DND-41 (cell line): ENCODE data around the gene SCLT1.

Experiments used
- ATAC-seq: fragments of 200-7000 bp; cut with Tn5 transposase; 3 replicates; pipeline ENCODE4 v1.9.1; 2021; ENCODE audit warnings: low read depth; ENCODE audit not compliant: insufficient read depth
- DNase-seq: peaks from one replicate; pipeline ENCODE4 v3.0.0-alpha.2; 2020
- H2AFZ ChIP-seq: 2 replicates; pipeline ENCODE4 v1.6.0; 2012; ENCODE audit warnings: low read depth, low read length
- H3K27ac ChIP-seq: 2 replicates; pipeline ENCODE4 v1.5.1; 2012; ENCODE audit warnings: low read length, inconsistent platforms
- H3K27me3 ChIP-seq: fragments of 200-600 bp; sonication (generic); 2 replicates; pipeline ENCODE4 v1.6.0; 2012; ENCODE audit warnings: low read length, mild to moderate bottlenecking, inconsistent platforms; ENCODE audit not compliant: insufficient read depth, poor library complexity
- H3K36me3 ChIP-seq: 2 replicates; pipeline ENCODE4 v1.5.1; 2012; ENCODE audit warnings: low read length, inconsistent platforms; ENCODE audit not compliant: insufficient read depth
- H3K4me1 ChIP-seq: 2 replicates; pipeline ENCODE4 v1.5.1; 2012; ENCODE audit warnings: mild to moderate bottlenecking, low read length; ENCODE audit not compliant: insufficient read depth
- H3K4me2 ChIP-seq: 2 replicates; pipeline ENCODE4 v1.6.0; 2012; ENCODE audit warnings: mild to moderate bottlenecking, moderate library complexity, low read length, inconsistent platforms; ENCODE audit not compliant: insufficient read depth
- H3K4me3 ChIP-seq, 2 experiments: fragments of 200-600 bp in 1 of 2; shearing (Covaris generic) in 1 of 2; 2 replicates each; pipeline ENCODE4 v1.5.1; 2012 to 2016; ENCODE audit warnings: inconsistent platforms in 2 of 2, low read length in 2 of 2, mild to moderate bottlenecking in 2 of 2, low read depth in 1 of 2, moderate library complexity in 1 of 2
- H3K79me2 ChIP-seq: 2 replicates; pipeline ENCODE4 v1.6.0; 2012; ENCODE audit warnings: low read length, inconsistent platforms; ENCODE audit not compliant: insufficient read depth
- H3K9ac ChIP-seq: 2 replicates; pipeline ENCODE4 v1.6.0; 2012; ENCODE audit warnings: low read depth, mild to moderate bottlenecking, inconsistent platforms, low read length, moderate library complexity
- H3K9me3 ChIP-seq: 2 replicates; pipeline ENCODE4 v1.5.1; 2012; ENCODE audit warnings: low read length, moderate library complexity, mild to moderate bottlenecking, inconsistent platforms; ENCODE audit not compliant: insufficient read depth, severe bottlenecking
- H4K20me1 ChIP-seq: 2 replicates; pipeline ENCODE4 v1.6.0; 2012; ENCODE audit warnings: low read length; ENCODE audit not compliant: insufficient read depth
- EZH2 ChIP-seq: IDR thresholded peaks from 3 replicates; pipeline ENCODE4 v1.6.1; 2012; ENCODE audit warnings: borderline replicate concordance, low read depth, mild to moderate bottlenecking, moderate library complexity, low read length, inconsistent platforms; ENCODE audit not compliant: severe bottlenecking
- TF ChIP-seq, protein P1 (sequence below): IDR thresholded peaks from 2 replicates; pipeline ENCODE4 v1.5.1; 2012; ENCODE audit warnings: borderline replicate concordance, low read length, moderate library complexity, mild to moderate bottlenecking; ENCODE audit not compliant: poor library complexity, severe bottlenecking; ENCODE audit errors: extremely low read depth

SCLT1 gene

DNA sequence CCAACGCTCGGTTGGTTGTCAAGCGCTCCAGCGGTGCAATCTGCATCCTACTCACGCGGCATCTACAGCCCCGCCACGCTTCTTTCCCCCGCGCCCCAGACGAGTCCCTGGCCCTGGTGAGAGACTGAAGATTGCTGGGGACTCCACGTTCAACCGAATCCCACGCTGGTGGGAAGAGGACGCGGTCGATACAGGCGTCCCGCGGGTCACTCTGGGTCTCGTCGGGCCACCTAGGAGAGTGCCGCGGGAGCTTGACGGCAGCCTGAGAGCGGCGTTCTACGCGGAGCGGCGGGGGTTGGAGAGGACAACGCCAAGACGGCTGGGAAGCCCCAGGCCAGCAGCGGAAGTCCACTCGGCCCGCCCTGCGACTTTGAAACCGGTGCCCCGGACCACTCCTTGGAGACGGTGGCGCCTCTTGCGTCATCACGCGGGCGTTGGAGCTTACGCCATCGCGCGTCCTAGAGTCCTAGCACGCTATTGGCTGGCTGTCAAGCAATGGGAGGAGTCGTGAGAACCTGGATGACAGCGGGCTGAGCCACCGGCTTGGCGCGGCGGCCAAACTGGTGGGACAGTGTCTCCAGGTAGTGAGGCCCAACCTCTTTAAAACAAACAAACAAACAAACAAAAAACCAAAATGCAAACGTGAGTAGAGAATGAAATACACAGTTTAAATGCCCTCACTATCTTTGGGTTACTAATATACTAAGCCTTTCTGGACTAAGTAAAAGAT, at the start of gene SCLT1:
TSS of gene SCLT1 (minus strand) at position 349 of the 730 bp plus-strand sequence. CDS start 436 bp downstream, outside the sequence.
- Histone ChIP-seq H3K36me3 (peaks cover 3% of the 10 kb centered on the region; the same call in 1 of the 2 replicates), H3K9me3 (no peaks in the 10 kb centered on the region), H3K4me2 (peak within 1 kb of the TSS; percentile 78), H3K9ac (peak within 1 kb of the TSS; percentile 97), H4K20me1 (peaks cover 8% of the 10 kb centered on the region; the same call in 1 of the 2 replicates), H3K4me3 (peak within 1 kb of the TSS; percentile 82 to 95), H3K27me3 (no peaks in the 10 kb centered on the region), H3K4me1 (peaks cover 69% of the 10 kb centered on the region), H3K79me2 (peaks cover 88% of the 10 kb centered on the region), H3K27ac (peak within 1 kb of the TSS; percentile 98), H2AFZ (peak within 1 kb of the TSS; percentile 99)
- peak; percentile 90 for ATAC-seq
- TF ChIP-seq EZH2: no peak
- TF ChIP-seq, protein P1, sequence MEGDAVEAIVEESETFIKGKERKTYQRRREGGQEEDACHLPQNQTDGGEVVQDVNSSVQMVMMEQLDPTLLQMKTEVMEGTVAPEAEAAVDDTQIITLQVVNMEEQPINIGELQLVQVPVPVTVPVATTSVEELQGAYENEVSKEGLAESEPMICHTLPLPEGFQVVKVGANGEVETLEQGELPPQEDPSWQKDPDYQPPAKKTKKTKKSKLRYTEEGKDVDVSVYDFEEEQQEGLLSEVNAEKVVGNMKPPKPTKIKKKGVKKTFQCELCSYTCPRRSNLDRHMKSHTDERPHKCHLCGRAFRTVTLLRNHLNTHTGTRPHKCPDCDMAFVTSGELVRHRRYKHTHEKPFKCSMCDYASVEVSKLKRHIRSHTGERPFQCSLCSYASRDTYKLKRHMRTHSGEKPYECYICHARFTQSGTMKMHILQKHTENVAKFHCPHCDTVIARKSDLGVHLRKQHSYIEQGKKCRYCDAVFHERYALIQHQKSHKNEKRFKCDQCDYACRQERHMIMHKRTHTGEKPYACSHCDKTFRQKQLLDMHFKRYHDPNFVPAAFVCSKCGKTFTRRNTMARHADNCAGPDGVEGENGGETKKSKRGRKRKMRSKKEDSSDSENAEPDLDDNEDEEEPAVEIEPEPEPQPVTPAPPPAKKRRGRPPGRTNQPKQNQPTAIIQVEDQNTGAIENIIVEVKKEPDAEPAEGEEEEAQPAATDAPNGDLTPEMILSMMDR: no peak
- peak; percentile 95 for DNase-seq

DNA sequence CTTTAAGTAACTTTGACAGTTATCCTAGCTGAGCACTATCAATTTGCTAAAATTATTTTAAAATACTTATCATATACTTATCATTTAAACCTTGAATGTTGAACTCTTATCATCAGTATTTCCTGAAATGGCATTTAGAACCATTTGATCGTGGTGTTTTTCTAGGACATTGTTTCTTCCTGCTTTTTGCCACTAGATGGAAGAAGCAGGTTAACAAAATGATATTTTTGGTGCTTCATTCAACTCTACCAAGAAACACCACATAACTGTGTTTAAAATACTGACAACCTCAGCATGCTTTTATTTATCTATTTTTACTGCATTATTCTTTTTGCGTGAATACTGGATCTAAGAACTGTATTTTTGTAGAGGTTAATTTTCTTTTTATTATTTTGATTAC, 47.2 kb upstream of the SCLT1 start:
- Histone ChIP-seq H3K4me1 (no peaks in the 10 kb centered on the region), H3K4me2 (no peak overlapping the region), H3K27ac (no peak overlapping the region), H3K9ac (no peak overlapping the region), H2AFZ (no peak overlapping the region), H3K9me3 (no peaks in the 10 kb centered on the region), H3K79me2 (no peaks in the 10 kb centered on the region), H3K27me3 (no peaks in the 10 kb centered on the region), H3K36me3 (no peaks in the 10 kb centered on the region), H3K4me3 (no peak overlapping the region), H4K20me1 (no peaks in the 10 kb centered on the region)
- TF ChIP-seq, protein P1: peak; percentile 35
- TF ChIP-seq EZH2: no peak
- ATAC-seq (no peak), DNase-seq (no peak)

GRCh38 chr4:129138810-129139496, 45.6 kb upstream of the SCLT1 start:
- Histone ChIP-seq H3K4me2 (no peak overlapping the region), H3K4me3 (no peak overlapping the region), H3K9ac (no peak overlapping the region), H3K27me3 (no peaks in the 10 kb centered on the region), H2AFZ (no peak overlapping the region), H3K4me1 (no peaks in the 10 kb centered on the region), H4K20me1 (no peaks in the 10 kb centered on the region), H3K79me2 (no peaks in the 10 kb centered on the region), H3K36me3 (no peaks in the 10 kb centered on the region), H3K27ac (no peak overlapping the region), H3K9me3 (no peaks in the 10 kb centered on the region)
- DNase-seq: no peak
- no peak for ATAC-seq
- TF ChIP-seq, protein P1: no peak
